Retina (tissue), 1 donor: Measurements from ENCODE around the gene TIMM22.

Source experiments
- DNase-seq: peaks from one replicate; pipeline ENCODE4 v3.0.0-alpha.2; 2016

Gene TIMM22

DNA sequence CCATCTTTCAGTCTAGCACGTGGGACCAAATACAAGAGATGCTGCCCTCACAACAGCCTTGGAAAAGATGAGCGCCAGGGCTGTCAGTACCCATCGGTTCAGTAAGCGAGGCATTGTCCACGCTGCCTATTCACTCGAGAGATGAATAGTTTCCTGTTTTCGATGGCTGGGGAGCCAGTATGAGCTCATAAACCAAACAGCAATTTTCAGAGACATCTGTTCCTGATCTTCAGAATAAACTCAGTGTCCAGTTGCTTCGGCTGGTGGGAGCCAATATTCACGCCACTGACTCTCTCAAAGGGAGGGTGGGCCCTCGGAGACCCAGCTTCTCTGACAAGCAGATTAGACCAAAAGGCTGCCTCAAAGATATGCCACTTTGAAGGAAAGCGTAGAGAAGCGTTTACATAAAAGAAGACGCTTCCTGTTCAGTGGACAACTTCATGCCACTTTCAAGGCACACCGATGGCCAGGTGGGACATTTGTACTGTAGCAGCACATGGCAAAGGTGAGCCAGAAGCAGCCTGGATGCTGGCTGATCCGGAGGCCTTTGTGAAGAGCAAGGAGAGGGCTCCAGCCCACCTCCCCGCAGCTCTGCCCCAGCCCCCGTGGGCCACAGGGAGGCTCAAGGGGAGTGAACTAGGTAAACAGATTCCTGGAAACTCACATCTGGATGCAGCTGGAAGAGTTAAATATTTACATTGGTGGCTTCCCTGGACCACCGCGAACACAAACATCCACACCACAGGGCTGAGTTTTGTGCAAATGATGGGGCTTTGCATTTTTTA is 6.0 kb downstream of the TIMM22 start:
- no peak for DNase-seq

DNA sequence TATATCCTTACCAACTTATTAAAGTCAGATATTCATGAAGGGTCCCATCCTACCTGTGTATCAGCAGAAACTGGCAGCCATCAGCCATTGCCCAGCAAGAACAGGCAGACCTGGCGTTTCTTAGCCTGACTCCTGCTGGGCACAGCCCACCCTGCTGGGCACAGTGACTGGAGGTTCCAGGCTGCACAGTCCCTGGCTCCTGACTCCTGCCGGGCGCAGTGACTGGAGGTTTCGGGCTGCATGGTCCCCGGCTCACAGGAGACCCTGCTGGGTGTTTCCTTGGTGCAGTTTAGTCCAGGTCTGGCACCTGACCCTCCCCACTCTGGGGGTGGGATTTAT is 6.7 kb downstream of the TIMM22 start:
- no peak for DNase-seq

DNA sequence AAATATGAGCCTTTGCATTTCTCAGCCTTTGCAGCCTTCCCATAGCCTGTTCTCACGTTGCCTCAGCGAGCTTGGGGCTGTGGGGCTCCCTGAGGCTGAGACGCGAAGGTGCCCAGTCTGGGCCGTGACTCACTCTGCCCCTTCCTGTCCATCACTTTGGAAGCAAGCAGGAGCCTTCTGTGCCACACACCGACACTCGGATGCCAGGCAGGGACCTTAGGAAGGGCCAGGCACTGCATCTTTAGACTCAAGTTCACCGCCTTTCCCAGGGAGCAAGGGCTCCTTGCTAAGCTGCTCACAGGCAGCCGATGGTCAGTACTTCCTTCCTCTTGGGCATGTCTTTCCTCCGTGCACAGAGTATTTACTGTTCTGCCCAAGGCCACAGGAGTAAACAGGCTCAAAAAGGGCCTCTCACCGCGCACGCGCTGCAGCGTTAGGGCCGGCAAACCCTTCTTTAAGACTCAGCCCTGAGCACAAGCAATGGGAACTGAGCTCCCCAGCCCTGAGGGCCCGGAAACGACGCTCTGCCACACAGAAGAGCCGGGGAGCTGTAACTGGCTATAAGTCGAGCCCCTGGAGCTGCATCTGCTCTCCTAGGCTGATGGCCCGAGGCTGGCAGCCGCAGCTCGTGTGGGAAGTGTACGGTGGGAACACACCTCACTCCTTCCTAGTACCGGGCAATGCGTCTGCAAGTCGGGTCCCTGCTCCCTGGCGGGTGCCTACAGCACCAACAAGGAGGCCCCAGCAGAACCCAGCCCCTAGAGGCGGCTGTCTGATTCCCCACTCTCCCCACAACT is 7.2 kb downstream of the TIMM22 start:
- no peak for DNase-seq

DNA sequence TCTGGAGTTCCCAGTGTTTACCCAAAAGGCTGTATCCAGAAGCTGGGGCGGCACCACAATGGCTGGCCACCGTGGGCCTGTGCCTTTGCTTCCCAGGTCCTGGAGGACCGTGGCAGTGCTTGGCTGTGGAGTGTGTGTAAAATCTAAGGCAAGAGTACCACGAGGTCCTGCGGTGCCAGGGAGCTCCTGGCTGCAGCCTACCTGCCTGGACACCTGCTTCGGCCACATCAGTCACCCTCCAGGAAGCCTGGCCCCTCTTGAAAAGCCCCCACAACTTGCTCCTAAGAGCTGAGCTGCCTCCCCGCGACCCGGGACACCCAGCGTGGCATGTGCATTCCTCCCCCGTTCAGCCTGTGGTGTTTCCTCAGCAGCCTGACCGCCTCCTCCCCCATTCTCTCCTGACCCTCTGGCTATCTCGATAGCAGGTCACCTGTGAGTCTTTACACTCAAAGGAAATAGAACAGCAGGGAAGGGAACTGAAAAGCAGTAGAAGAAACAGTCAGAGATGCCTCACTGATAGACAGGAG is 7.9 kb downstream of the TIMM22 start:
- no peak for DNase-seq

DNA sequence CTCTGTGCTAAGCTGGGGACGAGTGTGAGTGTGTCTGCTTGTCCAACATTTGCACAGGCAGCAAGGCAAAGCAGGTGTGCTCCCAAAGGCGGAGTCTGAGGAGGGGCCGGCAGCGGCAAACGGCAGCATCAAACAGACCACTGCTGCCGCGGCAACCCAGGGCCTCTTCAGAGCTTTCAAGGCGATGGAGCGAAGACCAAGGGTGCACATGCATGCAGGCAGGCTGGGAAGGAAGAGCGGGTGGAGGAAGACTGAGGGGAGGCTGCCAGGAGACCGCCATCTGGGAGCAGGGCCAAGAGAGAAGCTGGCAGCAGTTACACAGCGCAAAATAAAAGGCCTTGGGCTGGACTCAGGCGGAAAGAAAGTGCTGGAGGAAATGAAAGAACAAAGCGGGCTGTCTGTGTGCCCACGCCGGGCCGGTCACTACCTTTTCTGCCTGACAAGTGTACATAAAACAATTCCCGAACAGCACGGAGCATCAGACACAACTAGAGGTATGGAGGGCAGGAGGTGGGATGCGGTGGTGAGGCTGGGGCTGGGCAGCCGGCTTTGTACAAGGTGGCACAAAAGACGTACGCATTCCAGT is 8.5 kb downstream of the TIMM22 start:
- no peak for DNase-seq

DNA sequence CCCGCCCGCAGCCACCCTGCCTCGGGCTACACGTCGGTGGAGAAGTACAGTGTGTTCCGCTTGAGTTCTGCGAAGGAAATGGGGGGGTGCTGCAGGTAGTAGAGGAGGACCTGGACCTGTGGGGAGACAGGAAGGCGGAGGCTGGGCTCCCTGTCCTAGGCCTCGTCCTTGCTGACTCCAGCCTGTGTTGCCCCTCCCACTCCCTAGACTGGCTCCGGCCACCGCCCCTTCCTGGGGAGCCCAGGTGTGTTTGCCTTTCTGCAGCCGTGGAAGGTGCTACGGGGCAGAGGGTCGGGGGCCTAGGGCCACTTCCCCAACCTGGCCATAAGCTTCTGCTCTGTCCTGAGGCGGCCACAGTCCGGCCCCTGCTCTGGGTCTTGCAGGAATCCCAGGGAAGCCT is 9.1 kb downstream of the TIMM22 start:
- DNase-seq = no peak

DNA sequence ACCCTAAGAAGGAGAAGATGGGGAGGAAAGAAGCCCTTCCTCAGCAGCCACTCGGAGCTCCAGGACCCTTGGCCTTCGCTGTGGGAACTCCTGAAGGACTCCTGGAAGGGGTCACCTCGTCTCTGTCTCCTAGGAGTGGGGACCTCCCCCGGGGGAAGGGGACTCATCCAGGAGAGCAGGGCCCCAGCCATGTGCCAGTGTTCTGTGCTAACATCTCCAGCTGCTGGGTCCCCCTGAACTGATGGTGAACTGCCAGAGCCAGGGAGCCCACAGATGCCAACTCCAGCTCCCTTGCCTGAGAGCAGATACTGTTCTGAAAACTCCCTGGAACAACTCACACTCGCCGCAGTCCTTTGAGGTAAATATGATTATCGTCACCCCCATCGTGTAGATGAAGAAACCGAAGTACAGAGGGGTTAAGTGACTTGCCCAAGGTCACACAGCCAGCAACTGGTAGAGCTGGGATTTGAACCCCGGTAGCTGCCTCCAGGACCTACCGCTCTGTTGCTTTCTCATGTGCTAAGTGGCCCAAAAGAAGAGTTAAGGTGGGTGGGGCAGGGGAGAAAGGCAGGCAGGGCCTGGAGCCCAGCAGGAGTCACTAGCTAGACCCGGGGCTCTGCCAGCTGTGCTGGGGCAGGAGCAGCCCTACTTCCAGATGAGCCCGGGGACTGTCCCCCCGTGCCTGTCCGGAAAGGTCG is 10.5 kb downstream of the TIMM22 start:
- DNase-seq = no peak

DNA sequence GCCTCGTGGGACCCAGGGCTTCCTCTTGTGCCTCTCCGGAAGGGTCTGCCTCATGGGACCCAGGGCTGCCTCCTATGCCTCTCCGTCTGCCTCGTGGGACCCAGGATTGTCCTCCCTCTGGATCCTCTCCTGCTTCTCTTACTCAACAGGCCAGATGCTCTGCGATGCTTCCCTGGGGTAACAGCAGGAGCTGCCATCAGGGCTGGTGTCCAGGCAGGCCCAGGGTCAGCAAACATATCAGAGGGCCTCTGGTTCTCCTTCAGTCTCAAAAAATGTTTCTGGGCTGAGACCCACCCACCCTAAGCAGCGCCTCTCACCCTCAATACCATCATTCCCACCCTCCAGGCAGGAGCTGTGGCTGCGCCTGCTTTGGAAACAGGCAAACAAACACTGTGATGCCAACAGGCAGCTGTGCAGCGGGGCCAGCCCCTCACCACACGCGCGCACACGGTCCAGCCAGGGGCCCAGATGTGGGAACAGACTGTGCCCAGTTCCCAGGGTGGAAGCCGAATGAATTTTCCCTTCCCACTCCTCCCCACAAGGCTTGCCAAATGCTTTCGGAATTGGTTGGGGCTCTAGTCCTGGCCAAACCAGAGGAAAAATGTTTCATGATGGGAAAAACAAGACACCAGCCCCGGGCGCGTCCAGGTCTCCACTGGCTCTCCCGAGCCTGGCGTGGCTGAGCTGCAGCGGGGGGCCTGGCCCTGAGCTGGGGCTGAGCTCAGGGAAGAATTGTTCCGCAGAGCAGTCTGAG is 11.3 kb downstream of the TIMM22 start:
- DNase-seq = no peak

DNA sequence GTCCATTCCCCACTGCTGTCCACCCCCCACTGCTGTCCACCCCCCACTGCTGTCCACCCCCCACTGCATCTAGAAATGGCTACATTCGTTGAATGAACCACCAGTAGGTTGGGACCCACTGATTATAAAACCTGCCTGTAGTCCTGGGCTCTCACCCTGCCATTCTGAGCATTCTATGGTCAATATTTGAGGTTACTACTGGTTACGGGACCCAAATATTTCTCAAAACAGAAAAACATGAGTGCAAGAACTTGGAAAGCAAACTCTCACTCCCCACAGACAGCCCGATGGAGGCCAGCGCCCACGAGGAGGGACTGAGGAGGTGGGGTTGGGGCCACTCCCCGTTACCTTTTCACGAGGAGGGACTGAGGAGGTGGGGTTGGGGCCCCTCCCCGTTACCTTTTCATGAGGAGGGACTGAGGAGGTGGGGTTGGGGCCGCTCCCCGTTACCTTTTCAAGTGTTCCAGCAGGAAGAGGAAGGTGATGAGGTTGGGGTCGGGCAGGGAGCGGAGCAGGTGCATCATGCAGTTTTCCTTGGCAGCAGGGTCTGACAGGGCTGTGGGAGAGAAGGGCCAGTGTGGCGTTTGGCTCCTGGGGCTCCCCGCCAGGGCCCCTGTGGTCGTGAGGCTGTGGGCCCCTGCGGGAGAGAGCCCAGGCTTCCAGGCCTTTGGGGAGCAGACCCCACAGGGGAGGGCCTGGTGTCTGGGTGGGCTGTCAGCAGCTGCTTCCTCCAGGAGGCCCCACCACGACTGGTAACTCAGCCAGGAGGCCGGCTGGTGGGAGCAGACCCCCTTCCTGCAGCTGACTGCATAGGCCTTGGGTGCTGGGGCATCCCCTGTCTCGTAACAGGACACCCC is 12.5 kb downstream of the TIMM22 start:
- DNase-seq = no peak

DNA sequence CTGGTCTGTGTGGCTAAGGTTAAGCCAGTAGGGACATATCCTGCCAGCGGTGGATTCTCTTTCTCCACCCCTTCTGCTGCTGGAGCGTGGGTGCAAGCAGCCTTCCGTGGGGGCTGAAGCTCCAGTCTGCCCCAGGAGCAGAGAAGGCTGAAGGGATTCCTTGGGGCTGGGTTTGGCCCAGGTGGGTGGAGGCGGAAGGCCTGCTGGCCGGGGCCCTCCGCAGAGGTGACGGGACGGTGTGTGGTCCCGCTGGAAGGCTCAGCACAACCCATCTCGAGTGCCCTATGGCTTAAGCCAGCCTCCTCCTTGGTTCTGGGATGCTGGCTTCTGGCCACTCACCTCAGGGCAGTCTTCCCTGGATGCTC is 13.1 kb downstream of the TIMM22 start:
- no peak for DNase-seq

DNA sequence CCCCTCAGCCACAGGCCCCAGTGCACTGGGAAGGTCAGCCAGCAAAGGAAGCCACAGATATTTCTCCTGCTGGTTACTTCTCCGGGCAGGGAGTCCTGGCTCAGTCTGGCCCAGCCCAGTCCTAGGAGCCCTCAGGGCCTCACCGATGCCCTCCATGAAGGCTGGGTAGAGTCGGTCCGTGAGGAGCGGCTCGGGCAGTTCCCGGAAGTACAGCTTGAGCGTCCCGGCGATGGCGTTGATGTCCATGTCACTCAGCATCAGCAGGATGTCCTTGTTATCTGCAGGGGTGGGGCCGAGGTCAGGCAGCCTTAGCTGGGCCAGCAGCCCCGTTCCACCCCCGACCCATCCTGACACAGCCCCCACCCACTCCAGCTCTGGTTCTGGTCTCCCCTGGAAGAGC is 13.7 kb downstream of the TIMM22 start:
- no peak for DNase-seq

DNA sequence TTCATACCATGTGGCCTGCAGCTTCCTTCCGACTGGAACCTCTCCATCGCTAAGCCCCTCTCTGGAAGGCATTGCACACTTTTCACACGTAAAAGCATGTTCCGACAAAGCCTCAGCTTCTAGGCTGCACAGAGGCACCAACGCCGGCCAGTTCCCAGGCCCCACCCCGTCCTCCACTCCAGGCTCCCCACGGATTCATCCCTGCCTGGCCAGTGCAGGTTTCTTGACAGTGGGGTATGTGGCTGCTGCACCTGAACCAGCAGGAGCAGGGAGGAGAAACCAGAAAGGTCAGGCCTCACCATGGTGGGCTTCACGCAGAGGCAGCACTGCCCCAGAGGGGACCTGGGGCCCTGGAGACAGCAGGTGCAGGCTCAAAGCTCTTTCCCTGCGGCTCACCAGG is 14.2 kb downstream of the TIMM22 start:
- DNase-seq = no peak

DNA sequence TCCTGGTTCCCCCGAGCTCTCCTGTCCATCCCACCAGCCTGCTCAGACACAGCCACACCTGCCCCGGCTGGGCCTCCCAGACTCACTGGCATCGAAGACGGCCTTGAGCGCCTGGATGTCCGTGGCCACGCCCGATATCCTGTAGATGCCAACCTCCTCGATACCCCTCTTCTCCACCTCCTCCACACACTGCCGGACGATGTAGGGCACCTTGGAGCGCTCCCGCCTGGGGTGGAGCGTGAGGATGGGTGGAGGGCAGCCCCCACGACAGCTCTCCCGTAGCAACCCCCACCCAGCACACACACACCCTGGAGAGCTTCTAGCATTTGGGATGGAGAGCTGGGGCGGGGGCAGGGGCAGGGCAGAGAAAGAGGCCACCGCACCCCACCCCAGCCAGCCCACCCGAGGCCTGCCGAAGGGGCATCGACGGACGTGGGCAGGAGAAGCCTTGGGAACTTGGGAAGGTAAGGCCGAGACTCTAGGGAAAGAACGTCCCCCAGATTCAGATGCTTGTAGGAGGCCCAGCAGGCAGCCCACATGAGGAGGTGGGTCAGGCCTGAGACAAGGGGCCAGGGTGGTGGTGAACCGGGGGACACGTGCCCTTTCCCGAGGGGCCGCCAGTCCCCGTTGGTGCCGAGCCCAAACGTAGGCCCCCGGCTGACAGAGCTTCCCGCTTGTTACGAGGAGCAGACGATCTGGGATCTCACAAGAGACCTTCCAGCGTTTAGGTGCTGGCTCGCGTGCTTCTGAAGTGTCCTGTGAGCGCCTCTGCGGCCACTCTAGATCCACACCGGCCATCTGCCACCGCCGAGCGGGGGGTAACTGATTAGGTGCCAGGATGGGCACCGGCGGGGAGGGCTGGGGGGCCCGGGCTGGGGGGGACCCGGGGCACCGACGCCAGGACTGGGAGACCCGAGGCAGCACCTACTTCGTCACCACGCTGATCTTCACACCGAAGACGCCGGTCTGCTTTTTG is 15.1 kb downstream of the TIMM22 start:
- DNase-seq = no peak

DNA sequence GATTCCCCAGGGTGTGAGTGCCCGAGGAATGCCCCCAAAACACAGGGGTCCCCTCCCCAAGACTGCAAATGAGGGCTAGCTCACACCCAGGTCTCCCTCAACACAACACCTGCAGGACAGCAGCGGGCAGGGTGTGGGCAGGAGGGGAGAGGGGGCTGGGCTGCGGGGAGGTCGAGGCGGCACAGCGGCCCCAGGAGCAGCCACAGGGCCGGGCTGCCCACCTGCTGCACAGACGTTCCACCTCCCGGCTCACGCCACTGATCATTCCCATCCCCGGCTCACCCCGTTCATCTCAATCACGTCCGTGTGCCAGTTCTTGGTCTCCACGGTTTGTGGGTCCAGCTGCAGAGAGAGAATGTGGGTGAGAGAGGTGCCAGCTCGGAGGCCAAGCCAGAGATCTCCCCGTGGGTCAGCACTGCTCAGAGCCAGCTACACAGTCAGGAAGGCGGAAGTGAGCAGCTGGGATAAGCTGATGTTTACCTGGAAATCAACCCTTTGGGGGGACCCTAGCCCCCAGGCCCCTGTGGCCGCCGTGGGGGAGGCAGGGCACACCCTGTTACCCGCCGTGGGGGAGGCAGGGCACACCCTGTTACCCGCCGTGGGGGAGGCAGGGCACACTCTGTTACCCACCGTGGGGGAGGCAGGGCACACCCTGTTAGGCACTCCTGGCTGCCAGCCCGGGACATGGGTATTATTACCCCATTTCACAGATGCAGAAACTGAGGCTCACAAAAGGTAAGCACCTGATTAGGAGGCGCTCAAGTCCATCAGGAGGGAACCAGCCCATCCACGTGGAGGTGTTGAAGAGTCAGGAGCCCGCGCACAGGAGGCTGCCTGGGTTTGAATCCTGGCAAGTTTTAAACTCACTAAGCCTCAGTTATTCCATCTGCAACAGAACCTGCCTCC is 16.1 kb downstream of the TIMM22 start:
- DNase-seq = no peak

DNA sequence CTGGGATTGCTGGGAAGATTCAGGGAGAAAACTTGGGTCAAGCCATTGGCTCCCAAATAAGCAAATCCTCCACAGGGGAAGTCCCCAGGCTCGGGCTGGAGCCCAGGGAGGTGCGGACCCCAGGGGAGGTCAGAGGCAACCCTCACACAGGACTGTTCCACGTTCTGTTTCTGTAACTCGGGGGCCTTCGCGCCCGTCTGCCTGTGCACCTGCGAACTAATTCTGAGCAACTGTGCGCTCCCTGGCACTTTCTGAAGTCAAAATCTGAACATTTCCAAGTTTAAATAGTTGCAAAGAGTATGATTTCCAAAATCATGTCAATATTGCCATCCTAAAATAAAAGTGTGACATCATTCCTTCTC is 16.8 kb downstream of the TIMM22 start:
- no peak for DNase-seq

DNA sequence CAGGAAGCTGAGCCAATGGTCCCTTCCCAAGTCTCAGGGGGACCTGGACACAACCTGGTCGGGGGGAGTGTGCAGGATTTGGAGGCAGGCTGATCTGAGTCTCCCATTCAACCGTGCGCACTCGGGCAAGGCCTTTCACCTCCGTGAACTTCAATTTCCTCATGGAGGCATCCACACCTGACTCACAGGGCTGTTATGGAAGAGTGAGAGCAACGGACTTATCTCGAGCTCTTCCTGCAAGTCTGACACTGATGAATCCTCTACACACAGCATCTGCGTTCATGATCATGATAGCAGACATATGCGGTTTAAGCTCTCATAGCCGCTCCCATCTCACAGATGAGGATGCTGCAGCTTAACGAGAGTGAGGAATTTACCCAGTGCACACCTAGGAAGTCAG is 21.6 kb downstream of the TIMM22 start:
- no peak for DNase-seq

DNA sequence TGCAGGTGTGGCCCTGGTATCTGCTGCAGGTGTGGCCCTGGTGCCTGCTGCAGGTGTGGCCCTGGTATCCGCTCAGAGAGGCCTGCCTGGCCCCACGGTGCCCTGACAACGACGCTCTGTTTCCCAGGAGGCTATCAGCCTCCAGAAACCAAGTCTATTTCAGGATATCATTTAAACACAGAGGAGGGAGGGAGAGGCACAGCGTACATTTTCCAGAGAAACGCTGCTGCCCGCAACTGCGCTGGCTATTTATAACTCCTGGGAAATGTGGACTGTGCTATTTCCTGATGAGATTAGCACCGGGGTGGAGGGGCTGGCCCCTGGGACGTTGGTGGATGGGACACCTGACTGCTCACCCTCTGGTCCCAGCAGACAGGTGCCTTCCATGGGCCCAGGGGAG is 22.5 kb downstream of the TIMM22 start:
- no peak for DNase-seq

DNA sequence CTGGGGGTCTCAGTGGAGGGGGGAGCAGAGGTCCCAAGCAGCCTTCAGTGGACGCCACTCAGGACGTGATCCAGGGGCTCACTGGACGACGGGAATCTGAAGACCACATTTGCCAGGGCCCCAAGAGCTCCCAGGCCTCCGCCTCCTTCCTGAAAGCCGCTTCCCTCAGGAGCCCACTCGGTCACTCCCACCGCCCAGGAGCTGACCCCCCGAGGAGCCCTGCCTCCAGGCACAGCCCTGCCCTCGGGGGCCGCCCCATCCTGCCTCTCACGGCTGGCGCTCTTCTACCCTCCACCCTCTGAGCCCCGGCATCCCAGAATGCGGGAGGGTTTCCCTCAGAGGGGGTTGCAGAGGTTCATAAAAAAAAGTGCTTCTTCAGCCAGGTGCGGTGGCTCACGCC is 24.2 kb downstream of the TIMM22 start:
- no peak for DNase-seq

DNA sequence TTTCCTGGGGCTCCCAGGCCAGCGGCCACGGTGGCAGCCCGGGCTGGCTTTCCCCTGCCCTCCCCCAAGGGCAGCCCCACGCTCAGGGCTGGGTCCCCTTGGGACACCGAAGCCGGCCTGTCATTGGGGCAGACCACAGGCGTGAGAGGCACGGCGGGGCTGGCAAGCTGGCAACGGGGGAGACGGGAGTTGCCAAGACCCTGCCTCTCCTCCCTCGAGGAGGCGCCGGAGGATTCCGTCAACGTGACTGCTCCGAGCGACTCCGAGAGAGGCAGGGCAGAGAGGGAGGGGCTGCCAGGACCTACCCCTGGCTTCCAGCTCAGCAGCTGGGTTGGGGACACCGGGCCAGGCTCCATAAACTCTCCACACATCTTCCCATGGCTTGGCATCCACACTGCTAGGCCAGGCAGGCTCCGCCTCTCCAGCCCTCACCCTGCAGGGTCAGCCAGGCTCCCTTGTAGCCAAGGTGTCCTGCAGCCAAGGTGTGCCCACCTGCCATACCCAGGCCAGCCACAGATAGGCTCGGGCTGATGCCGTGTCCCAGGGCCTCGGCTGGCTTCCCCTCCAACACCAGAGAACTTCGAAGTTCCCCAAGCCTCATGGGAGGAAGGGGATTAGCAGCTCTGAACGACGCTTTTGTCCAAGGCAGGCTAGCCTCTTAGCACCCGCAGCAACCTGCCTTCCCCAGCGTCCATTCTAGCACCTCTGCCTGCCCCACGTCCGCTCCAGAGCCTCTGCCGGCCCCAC is 25.5 kb downstream of the TIMM22 start:
- no peak for DNase-seq
